Endometrial microvascular endothelial cells (primary cell): ENCODE data around the gene CT47A7. TPM values are rescaled to one million over a fixed set of nuclear protein-coding genes. Genes with fewer than 3 reads are reported as not detected.
"Not testable (repeated sequence)": the region's sequence is repeated elsewhere in the genome, so short reads cannot be mapped to it uniquely, and the experiment has no call there.

Experiments
- in situ Hi-C: cut with HindIII; loops from 2 replicates; pipeline ENCODE4 v1.10.0; 2017; ENCODE audit warnings: low sequenced_read_pairs, low pct_unique_long_range_greater_than_20kb; ENCODE audit errors: inconsistent ontology term
- total RNA-seq: library from RNA; depleted of rRNA; stranded (reverse); fragments of >200 nt; gene quantifications from one replicate; pipeline ENCODE4 v1.2.3, GENCODE V29; 2015; ENCODE audit errors: inconsistent ontology term

Gene CT47A7
- total RNA-seq = not detected

GRCh38 chrX:120956500-120956899 is at the start of gene CT47A7:
CT47A7 (minus strand) TSS chrX:120956600; CDS start chrX:120956345, 255 bp downstream.
- in situ Hi-C loops = not testable (repeated sequence)

- in situ Hi-C loops = no loop called here
Measured at GRCh38 chrX:121000589-121000988, 44.2 kb upstream of the CT47A7 start.

- in situ Hi-C loops = no loop called here
Measured at GRCh38 chrX:120999413-120999812, 43.0 kb upstream of the CT47A7 start.

- in situ Hi-C loops = not testable (repeated sequence)
Measured at GRCh38 chrX:120985660-120986059, 29.3 kb upstream of the CT47A7 start, which contains the start of gene CT47A1. CT47A1 (minus strand) TSS chrX:120985760; CDS start chrX:120985529, 231 bp downstream.

Other genes starting within 250 kb of the CT47A7 start
- not detected for gene CT47B1, start 80.7 kb downstream of the CT47A7 start, total RNA-seq
- not detected for gene CT47A11, start 19.4 kb downstream of the CT47A7 start, total RNA-seq
- not detected for gene CT47A10, start 14.6 kb downstream of the CT47A7 start, total RNA-seq
- not detected for gene CT47A9, start 9.7 kb downstream of the CT47A7 start, total RNA-seq
- gene CT47A8, start 4.9 kb downstream of the CT47A7 start, total RNA-seq = not detected
- gene CT47A6, start 4.9 kb upstream of the CT47A7 start, total RNA-seq = not detected
- gene CT47A5, start 9.7 kb upstream of the CT47A7 start, total RNA-seq = not detected
- gene CT47A4, start 14.6 kb upstream of the CT47A7 start, total RNA-seq = not detected
- not detected for gene CT47A3, start 19.5 kb upstream of the CT47A7 start, total RNA-seq
- not detected for gene CT47A2, start 24.3 kb upstream of the CT47A7 start, total RNA-seq
- gene CT47A1, start 29.2 kb upstream of the CT47A7 start, total RNA-seq = not detected
- 0.28 TPM for gene GLUD2, start 91.0 kb upstream of the CT47A7 start, total RNA-seq